ENCODE data around the gene BOD1L2.

DNA sequence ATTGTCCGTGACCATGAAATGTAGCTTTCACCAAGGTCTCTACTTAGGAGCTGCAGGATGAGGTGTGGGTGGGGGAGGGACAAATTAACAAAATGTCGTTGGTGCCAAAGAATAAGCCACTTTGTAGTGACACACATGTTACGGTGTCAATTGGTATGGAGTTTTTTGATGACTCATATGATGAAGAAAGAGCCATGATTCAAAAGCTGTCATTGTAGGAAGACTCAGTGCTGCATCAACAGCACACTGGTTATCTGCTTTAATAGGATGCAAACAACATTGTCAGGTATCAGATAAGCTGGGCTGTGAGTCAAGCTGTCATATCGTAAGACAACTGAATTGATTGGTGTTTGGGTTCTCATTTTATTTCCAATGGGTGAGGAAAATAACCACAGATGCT lies 36.6 kb upstream of the BOD1L2 start:
- TF ChIP-seq, protein P1, sequence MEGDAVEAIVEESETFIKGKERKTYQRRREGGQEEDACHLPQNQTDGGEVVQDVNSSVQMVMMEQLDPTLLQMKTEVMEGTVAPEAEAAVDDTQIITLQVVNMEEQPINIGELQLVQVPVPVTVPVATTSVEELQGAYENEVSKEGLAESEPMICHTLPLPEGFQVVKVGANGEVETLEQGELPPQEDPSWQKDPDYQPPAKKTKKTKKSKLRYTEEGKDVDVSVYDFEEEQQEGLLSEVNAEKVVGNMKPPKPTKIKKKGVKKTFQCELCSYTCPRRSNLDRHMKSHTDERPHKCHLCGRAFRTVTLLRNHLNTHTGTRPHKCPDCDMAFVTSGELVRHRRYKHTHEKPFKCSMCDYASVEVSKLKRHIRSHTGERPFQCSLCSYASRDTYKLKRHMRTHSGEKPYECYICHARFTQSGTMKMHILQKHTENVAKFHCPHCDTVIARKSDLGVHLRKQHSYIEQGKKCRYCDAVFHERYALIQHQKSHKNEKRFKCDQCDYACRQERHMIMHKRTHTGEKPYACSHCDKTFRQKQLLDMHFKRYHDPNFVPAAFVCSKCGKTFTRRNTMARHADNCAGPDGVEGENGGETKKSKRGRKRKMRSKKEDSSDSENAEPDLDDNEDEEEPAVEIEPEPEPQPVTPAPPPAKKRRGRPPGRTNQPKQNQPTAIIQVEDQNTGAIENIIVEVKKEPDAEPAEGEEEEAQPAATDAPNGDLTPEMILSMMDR (IDR thresholded peaks at IDR 0.05) = no peak
- no peak for TF ChIP-seq POLR2A (IDR thresholded peaks at IDR 0.05)
